PC-3 (cell line): ENCODE measurements around the gene LDLRAP1.

Experiments used
- EZH2 ChIP-seq: fragments of 300-600 bp; sonication (generic); IDR thresholded peaks from one replicate; pipeline ENCODE4 v1.6.1; 2017; ENCODE audit warnings: antibody characterized with exemption, mild to moderate bottlenecking, low read length; ENCODE audit not compliant: unreplicated experiment
- TF ChIP-seq, protein P1 (sequence below): fragments of 300-600 bp; sonication (generic); conservative IDR thresholded peaks from 2 replicates; pipeline ENCODE4 v1.5.1; 2017; ENCODE audit warnings: antibody characterized with exemption, low read depth, mild to moderate bottlenecking, low read length

DNA sequence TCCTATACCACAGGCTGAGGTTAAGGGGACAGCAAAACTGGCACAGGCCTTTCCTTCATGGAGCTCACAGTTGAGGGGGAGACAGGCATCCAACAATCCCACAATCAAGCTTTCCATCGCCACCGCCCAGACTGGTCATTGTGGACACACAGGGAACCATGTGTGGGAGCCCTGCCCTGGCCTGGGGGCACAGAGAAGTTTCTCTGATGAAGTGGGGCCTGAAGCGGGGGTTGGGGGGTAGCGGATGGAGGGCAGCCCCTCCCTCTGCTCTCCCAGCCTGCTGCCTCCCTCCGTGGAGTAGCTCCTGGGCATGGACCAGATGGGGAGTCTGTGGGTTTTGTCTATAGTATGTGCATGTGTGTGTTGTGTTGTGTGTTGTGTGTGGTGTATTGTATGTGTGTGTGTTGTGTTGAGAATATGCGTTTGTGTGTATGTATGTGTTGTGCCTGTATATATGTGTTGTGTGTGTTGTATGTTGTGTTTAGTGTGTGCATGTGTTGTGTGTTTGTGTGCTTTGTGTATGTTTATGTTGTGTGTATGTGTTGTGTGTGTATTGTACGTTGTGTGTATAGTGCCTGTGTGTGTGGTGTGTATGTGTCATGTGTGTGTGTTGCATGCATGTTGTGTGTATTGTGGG, 14.4 kb upstream of the LDLRAP1 start:
- TF ChIP-seq, protein P1, sequence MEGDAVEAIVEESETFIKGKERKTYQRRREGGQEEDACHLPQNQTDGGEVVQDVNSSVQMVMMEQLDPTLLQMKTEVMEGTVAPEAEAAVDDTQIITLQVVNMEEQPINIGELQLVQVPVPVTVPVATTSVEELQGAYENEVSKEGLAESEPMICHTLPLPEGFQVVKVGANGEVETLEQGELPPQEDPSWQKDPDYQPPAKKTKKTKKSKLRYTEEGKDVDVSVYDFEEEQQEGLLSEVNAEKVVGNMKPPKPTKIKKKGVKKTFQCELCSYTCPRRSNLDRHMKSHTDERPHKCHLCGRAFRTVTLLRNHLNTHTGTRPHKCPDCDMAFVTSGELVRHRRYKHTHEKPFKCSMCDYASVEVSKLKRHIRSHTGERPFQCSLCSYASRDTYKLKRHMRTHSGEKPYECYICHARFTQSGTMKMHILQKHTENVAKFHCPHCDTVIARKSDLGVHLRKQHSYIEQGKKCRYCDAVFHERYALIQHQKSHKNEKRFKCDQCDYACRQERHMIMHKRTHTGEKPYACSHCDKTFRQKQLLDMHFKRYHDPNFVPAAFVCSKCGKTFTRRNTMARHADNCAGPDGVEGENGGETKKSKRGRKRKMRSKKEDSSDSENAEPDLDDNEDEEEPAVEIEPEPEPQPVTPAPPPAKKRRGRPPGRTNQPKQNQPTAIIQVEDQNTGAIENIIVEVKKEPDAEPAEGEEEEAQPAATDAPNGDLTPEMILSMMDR, result no peak
- no peak for TF ChIP-seq EZH2
